IMR-90 (cell line): ENCODE data around the gene SNRPB. TPM values are rescaled to one million over a fixed set of nuclear protein-coding genes. Genes with fewer than 3 reads are reported as not detected.

Experiments used
- ATAC-seq: fragments of 200-7000 bp; cut with Tn5 transposase; 2 replicates; pipeline ENCODE4 v1.9.1; 2020; ENCODE audit warnings: low read depth, mild to moderate bottlenecking, moderate library complexity
- BruUV-seq: library from RNA; stranded (reverse); fragments of 400-500 nt; replicated peaks from 2 replicates; lab custom pipeline; 2021; lab: Mats Ljungman, UMichigan
- CTCF ChIA-PET: fragments of 300-600 bp; formaldehyde crosslinking; extraction: SDS; loops from one replicate; lab custom pipeline; 2021; ENCODE audit warnings: antibody characterized with exemption; lab: Yijun Ruan, JAX
- POLR2A ChIA-PET: fragments of 300-600 bp; sonication (Branson Sonifier 250); formaldehyde crosslinking; loops from one replicate; lab custom pipeline; 2022; ENCODE audit warnings: antibody characterized with exemption; ENCODE audit not compliant: unreplicated experiment; lab: Charles Lee
- DNase-seq: peaks from one replicate; pipeline ENCODE4 v3.0.0; 2013
- H2AFZ ChIP-seq: replicated peaks from 2 replicates; pipeline ENCODE3; 2013; ENCODE audit warnings: low read length, mild to moderate bottlenecking; ENCODE audit not compliant: poor library complexity
- H2AK5ac ChIP-seq: 2 replicates; pipeline ENCODE4 v1.6.1; 2013; ENCODE audit warnings: low read depth, low read length, inconsistent platforms
- H2AK9ac ChIP-seq: replicated peaks from 2 replicates; pipeline ENCODE3; 2013; ENCODE audit warnings: mild to moderate bottlenecking, low read depth, low read length, moderate library complexity; ENCODE audit not compliant: poor library complexity
- H2BK120ac ChIP-seq: 2 replicates; pipeline ENCODE4 v1.6.1; 2013; ENCODE audit warnings: low read depth, low read length, inconsistent platforms
- H2BK15ac ChIP-seq: 3 replicates; pipeline ENCODE4 v1.6.1; 2013; ENCODE audit warnings: low read depth, low read length, inconsistent platforms
- H2BK20ac ChIP-seq: 2 replicates; pipeline ENCODE4 v1.6.1; 2013; ENCODE audit warnings: low read depth, mild to moderate bottlenecking, inconsistent platforms, low read length, moderate library complexity
- H2BK5ac ChIP-seq: 2 replicates; pipeline ENCODE4 v1.6.1; 2013; ENCODE audit warnings: mild to moderate bottlenecking, low read depth, low read length, inconsistent platforms; ENCODE audit not compliant: poor library complexity, severe bottlenecking
- H3K14ac ChIP-seq: replicated peaks from 2 replicates; pipeline ENCODE4 v1.6.1; 2013; ENCODE audit warnings: low read depth, low read length, inconsistent platforms
- H3K18ac ChIP-seq: 2 replicates; pipeline ENCODE4 v1.6.1; 2013; ENCODE audit warnings: low read depth, low read length, control low read depth
- H3K23ac ChIP-seq: 2 replicates; pipeline ENCODE4 v1.6.1; 2013; ENCODE audit warnings: low read depth, low read length, inconsistent platforms
- H3K27ac ChIP-seq: 2 replicates; pipeline ENCODE4 v1.5.1; 2013; ENCODE audit warnings: mild to moderate bottlenecking, control low read depth, low read length; ENCODE audit not compliant: insufficient read depth
- H3K27me3 ChIP-seq: 2 replicates; pipeline ENCODE4 v1.6.1; 2013; ENCODE audit warnings: low read length; ENCODE audit not compliant: control insufficient read depth, insufficient read depth
- H3K36me3 ChIP-seq: 2 replicates; pipeline ENCODE4 v1.6.1; 2013; ENCODE audit warnings: low read length, mixed read lengths; ENCODE audit not compliant: control insufficient read depth, insufficient read depth
- H3K4ac ChIP-seq: 2 replicates; pipeline ENCODE4 v1.6.1; 2013; ENCODE audit warnings: low read depth, low read length, inconsistent platforms
- H3K4me1 ChIP-seq: 2 replicates; pipeline ENCODE4 v1.6.1; 2013; ENCODE audit warnings: low read length, mixed read lengths; ENCODE audit not compliant: control insufficient read depth, insufficient read depth
- H3K4me2 ChIP-seq: 2 replicates; pipeline ENCODE4 v1.6.1; 2013; ENCODE audit warnings: low read depth, mild to moderate bottlenecking, control low read depth, low read length, moderate library complexity
- H3K4me3 ChIP-seq: 2 replicates; pipeline ENCODE4 v1.5.1; 2013; ENCODE audit warnings: low read depth, mild to moderate bottlenecking, control low read depth, low read length, moderate library complexity; ENCODE audit not compliant: insufficient read depth
- H3K56ac ChIP-seq: 2 replicates; pipeline ENCODE4 v1.6.1; 2013; ENCODE audit warnings: low read length, inconsistent platforms; ENCODE audit not compliant: insufficient read depth; ENCODE audit errors: extremely low read depth
- H3K79me1 ChIP-seq, 2 experiments: 2 replicates each; pipeline ENCODE4 v1.6.1; 2013; ENCODE audit warnings: low read length in 2 of 2, inconsistent platforms in 1 of 2, low read depth in 1 of 2
- H3K9ac ChIP-seq: 2 replicates; pipeline ENCODE4 v1.6.1; 2013; ENCODE audit warnings: low read depth, low read length, control low read depth
- H3K9me1 ChIP-seq: 2 replicates; pipeline ENCODE4 v1.6.1; 2013; ENCODE audit warnings: low read length, inconsistent platforms; ENCODE audit not compliant: insufficient read depth
- H3K9me3 ChIP-seq: 2 replicates; pipeline ENCODE4 v1.6.1; 2013; ENCODE audit warnings: low read length; ENCODE audit not compliant: control insufficient read depth, insufficient read depth
- H4K20me1 ChIP-seq: 2 replicates; pipeline ENCODE4 v1.6.1; 2013; ENCODE audit warnings: low read length, inconsistent platforms; ENCODE audit not compliant: insufficient read depth
- H4K5ac ChIP-seq: 2 replicates; pipeline ENCODE4 v1.6.1; 2013; ENCODE audit warnings: mild to moderate bottlenecking, low read depth, low read length, control low read depth
- H4K8ac ChIP-seq, 2 experiments: 2 replicates each; pipeline ENCODE4 v1.6.1; 2013; ENCODE audit warnings: low read depth in 2 of 2, low read length in 2 of 2, control low read depth in 1 of 2, inconsistent platforms in 1 of 2
- H4K91ac ChIP-seq: 2 replicates; pipeline ENCODE4 v1.6.1; 2013; ENCODE audit warnings: low read depth, low read length, inconsistent platforms; ENCODE audit not compliant: insufficient read depth
- BHLHE40 ChIP-seq: fragments of 150-350 bp; IDR thresholded peaks from 2 replicates; pipeline ENCODE4 v1.6.1; 2016; ENCODE audit warnings: mild to moderate bottlenecking, low read depth, low read length
- CEBPB ChIP-seq: IDR thresholded peaks from 2 replicates; pipeline ENCODE4 v1.6.1; 2012; ENCODE audit warnings: low read depth, low read length, improper control_type of control experiment
- CHD1 ChIP-seq: IDR thresholded peaks from 2 replicates; pipeline ENCODE4 v1.6.1; 2012; ENCODE audit warnings: low read depth, low read length, improper control_type of control experiment
- FOS ChIP-seq: fragments of 150-350 bp; IDR thresholded peaks from 2 replicates; pipeline ENCODE4 v1.6.1; 2016; ENCODE audit warnings: low read depth, low read length
- MAFK ChIP-seq: IDR thresholded peaks from 2 replicates; pipeline ENCODE4 v1.6.1; 2012; ENCODE audit warnings: low read depth, low read length, improper control_type of control experiment
- MAZ ChIP-seq: IDR thresholded peaks from 2 replicates; pipeline ENCODE4 v1.6.1; 2012; ENCODE audit warnings: low read depth, mild to moderate bottlenecking, low read length, improper control_type of control experiment, moderate library complexity, borderline replicate concordance
- MXI1 ChIP-seq: IDR thresholded peaks from 2 replicates; pipeline ENCODE4 v1.6.1; 2012; ENCODE audit warnings: low read depth, mild to moderate bottlenecking, low read length, moderate library complexity, borderline replicate concordance
- NFE2L2 ChIP-seq: fragments of 150-350 bp; IDR thresholded peaks from 2 replicates; pipeline ENCODE4 v1.6.1; 2016; ENCODE audit warnings: low read depth, mild to moderate bottlenecking, low read length
- POLR2A ChIP-seq: IDR thresholded peaks from 2 replicates; pipeline ENCODE4 v1.6.1; 2012; ENCODE audit warnings: mild to moderate bottlenecking, low read depth, low read length
- RAD21 ChIP-seq: IDR thresholded peaks from 2 replicates; pipeline ENCODE4 v1.6.1; 2012; ENCODE audit warnings: low read length, improper control_type of control experiment
- RCOR1 ChIP-seq: IDR thresholded peaks from 2 replicates; pipeline ENCODE4 v1.6.1; 2012; ENCODE audit warnings: mild to moderate bottlenecking, low read length, improper control_type of control experiment; ENCODE audit not compliant: insufficient replicate concordance
- RFX5 ChIP-seq: IDR thresholded peaks from 2 replicates; pipeline ENCODE4 v1.8.0; 2012; ENCODE audit warnings: low read depth, mild to moderate bottlenecking, low read length, moderate library complexity
- SMC3 ChIP-seq: fragments of 150-350 bp; IDR thresholded peaks from 2 replicates; pipeline ENCODE4 v1.6.1; 2016; ENCODE audit warnings: low read depth, mild to moderate bottlenecking, antibody characterized with exemption, low read length, moderate library complexity
- WGBS, 2 experiments: methylation state at CpG; one replicate each; pipeline versions ENCODE4 v1.1.5 to v1.1.7; 2013; ENCODE audit warnings: missing lambda C conversion rate in 2 of 2; ENCODE audit not compliant: insufficient read length in 1 of 2; ENCODE audit errors: extremely low coverage in 2 of 2; 5-methylcytosine and 5-hydroxymethylcytosine counted together
- dilution Hi-C: fragments of 300-500 bp; cut with HindIII; formaldehyde crosslinking; loops from one replicate; pipeline ENCODE4 v1.14.3; 2018; ENCODE audit warnings: low sequenced_read_pairs; ENCODE audit not compliant: unreplicated experiment
- in situ Hi-C: fragments of 300-500 bp; cut with MboI; formaldehyde crosslinking; loops from 3 replicates; pipeline ENCODE4 v1.14.3; 2019; ENCODE audit warnings: low sequenced_read_pairs, inconsistent platforms, mixed read lengths
- intact Hi-C: fragments of 100-400 bp; cut with micrococcal nuclease; formaldehyde crosslinking; loops from 2 replicates; pipeline ENCODE4 v1.10.0; 2022
- polyA plus RNA-seq, 3 experiments: library from polyadenylated mRNA; depleted of rRNA; stranded (reverse); fragments of >200 nt; gene quantifications; 2 replicates each; pipeline ENCODE4 v1.2.3, GENCODE V29; 2012; ENCODE audit warnings: low replicate concordance in 1 of 3
- total RNA-seq: library from RNA; depleted of rRNA; stranded (reverse); fragments of >200 nt; gene quantifications from 2 replicates; pipeline ENCODE4 v1.2.3, GENCODE V29; 2012
- TF ChIP-seq, protein P1 (sequence below): fragments of 150-350 bp; IDR thresholded peaks from 2 replicates; pipeline ENCODE4 v1.6.1; 2017; ENCODE audit warnings: mild to moderate bottlenecking, antibody characterized with exemption, low read length, low read depth
- TF ChIP-seq, protein P2 (sequence below): conservative IDR thresholded peaks from 2 replicates; pipeline ENCODE4 v1.5.1; 2012; ENCODE audit warnings: mild to moderate bottlenecking, low read depth, low read length, improper control_type of control experiment
- TF ChIP-seq, protein P3 (sequence below): fragments of 150-350 bp; IDR thresholded peaks from 2 replicates; pipeline ENCODE4 v1.6.1; 2016; ENCODE audit warnings: low read depth, mild to moderate bottlenecking, low read length, moderate library complexity, borderline replicate concordance

SNRPB gene
- total and polyA plus RNA-seq, 2 of the 4 experiments (the other 2 are of a cell fraction) = 103 to 214 TPM

DNA sequence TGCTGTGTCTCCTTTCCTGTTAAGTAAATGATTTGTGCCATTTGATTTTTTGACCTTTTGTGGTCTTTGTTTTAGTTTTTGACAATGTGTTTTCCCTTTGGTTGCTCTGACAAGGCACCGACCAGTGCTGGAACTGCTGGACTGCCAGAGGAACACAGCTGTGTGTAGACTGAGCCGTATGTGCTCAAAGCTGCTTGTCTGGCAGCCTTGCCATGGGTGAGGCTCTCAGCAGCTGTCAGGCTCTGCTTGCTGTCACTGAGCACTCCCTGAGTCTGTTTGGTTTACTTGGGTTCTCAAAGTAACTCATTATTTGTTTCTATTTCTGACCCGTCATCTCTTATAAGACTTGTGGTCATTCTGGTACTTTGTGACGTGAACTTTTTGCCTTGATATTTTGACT, 15.1 kb upstream of the SNRPB start:
- H3K4me2 ChIP-seq = no peak overlapping the region
- no peak overlapping the region for H3K27ac ChIP-seq
- no peak overlapping the region for H3K9ac ChIP-seq
- no peak overlapping the region for H2BK20ac ChIP-seq
- H2AFZ ChIP-seq = no peak overlapping the region
- dilution Hi-C loops = no loop called here
- no peak overlapping the region for H2BK120ac ChIP-seq
- H3K56ac ChIP-seq = no peak overlapping the region
- peaks cover 39% of the 10 kb centered on the region for H3K36me3 ChIP-seq
- H3K18ac ChIP-seq = no peak overlapping the region
- no peak overlapping the region for H4K5ac ChIP-seq
- ATAC-seq (no peak), DNase-seq (no peak)
- peaks cover 4 to 6% of the 10 kb centered on the region in 2 experiments; a peak in 1 of 4 replicates for H3K79me1 ChIP-seq
- no peaks in the 10 kb centered on the region for H3K9me3 ChIP-seq
- H3K14ac ChIP-seq = no peak overlapping the region
- no peak overlapping the region for H4K91ac ChIP-seq
- no peak overlapping the region for H3K4ac ChIP-seq
- H3K4me1 ChIP-seq = no peaks in the 10 kb centered on the region
- H2AK9ac ChIP-seq = no peak overlapping the region
- ChIA-PET CTCF (no interaction called here), POLR2A (no interaction called here)
- no peak overlapping the region for H3K23ac ChIP-seq
- in situ Hi-C loops = no loop called here
- H2BK5ac ChIP-seq = no peak overlapping the region
- H3K4me3 ChIP-seq = no peak overlapping the region
- H2BK15ac ChIP-seq = no peak overlapping the region
- intact Hi-C loops = no loop called here
- TF ChIP-seq, protein P1, sequence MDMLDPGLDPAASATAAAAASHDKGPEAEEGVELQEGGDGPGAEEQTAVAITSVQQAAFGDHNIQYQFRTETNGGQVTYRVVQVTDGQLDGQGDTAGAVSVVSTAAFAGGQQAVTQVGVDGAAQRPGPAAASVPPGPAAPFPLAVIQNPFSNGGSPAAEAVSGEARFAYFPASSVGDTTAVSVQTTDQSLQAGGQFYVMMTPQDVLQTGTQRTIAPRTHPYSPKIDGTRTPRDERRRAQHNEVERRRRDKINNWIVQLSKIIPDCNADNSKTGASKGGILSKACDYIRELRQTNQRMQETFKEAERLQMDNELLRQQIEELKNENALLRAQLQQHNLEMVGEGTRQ = no peak
- no peak for TF ChIP-seq MAZ
- TF ChIP-seq POLR2A = no peak
- TF ChIP-seq, protein P2, sequence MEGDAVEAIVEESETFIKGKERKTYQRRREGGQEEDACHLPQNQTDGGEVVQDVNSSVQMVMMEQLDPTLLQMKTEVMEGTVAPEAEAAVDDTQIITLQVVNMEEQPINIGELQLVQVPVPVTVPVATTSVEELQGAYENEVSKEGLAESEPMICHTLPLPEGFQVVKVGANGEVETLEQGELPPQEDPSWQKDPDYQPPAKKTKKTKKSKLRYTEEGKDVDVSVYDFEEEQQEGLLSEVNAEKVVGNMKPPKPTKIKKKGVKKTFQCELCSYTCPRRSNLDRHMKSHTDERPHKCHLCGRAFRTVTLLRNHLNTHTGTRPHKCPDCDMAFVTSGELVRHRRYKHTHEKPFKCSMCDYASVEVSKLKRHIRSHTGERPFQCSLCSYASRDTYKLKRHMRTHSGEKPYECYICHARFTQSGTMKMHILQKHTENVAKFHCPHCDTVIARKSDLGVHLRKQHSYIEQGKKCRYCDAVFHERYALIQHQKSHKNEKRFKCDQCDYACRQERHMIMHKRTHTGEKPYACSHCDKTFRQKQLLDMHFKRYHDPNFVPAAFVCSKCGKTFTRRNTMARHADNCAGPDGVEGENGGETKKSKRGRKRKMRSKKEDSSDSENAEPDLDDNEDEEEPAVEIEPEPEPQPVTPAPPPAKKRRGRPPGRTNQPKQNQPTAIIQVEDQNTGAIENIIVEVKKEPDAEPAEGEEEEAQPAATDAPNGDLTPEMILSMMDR = no peak
- TF ChIP-seq MXI1 = no peak
- no peak for TF ChIP-seq FOS
- no peak for TF ChIP-seq RCOR1
- no peak for TF ChIP-seq SMC3
- no peak for TF ChIP-seq CHD1
- TF ChIP-seq RFX5 = no peak
- no peak for TF ChIP-seq NFE2L2
- TF ChIP-seq BHLHE40 = no peak
- TF ChIP-seq MAFK = no peak
- TF ChIP-seq CEBPB = no peak
- TF ChIP-seq, protein P3, sequence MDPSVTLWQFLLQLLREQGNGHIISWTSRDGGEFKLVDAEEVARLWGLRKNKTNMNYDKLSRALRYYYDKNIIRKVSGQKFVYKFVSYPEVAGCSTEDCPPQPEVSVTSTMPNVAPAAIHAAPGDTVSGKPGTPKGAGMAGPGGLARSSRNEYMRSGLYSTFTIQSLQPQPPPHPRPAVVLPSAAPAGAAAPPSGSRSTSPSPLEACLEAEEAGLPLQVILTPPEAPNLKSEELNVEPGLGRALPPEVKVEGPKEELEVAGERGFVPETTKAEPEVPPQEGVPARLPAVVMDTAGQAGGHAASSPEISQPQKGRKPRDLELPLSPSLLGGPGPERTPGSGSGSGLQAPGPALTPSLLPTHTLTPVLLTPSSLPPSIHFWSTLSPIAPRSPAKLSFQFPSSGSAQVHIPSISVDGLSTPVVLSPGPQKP = no peak
- no peak for TF ChIP-seq RAD21
- H3K27me3 ChIP-seq = no peaks in the 10 kb centered on the region
- no CpG with 5 or more reads among the region's 4 CpGs for WGBS, 2 experiments
- no peaks in the 10 kb centered on the region for H4K20me1 ChIP-seq
- no peak overlapping the region for H4K8ac ChIP-seq
- no peaks in the 10 kb centered on the region; the same call in 1 of the 2 replicates for H3K9me1 ChIP-seq
- no TSS peak for BruUV-seq
- no peak overlapping the region for H2AK5ac ChIP-seq
